Type B pancreatic cell (in vitro differentiated cells): ENCODE measurements around the gene AP4B1. TPM values are rescaled to one million over a fixed set of nuclear protein-coding genes. Genes with fewer than 3 reads are reported as not detected.

ENCODE experiments used
- DNase-seq: peaks from one replicate; pipeline ENCODE4 v3.0.0; 2021; ENCODE audit warnings: mixed read lengths; ENCODE audit not compliant: unreplicated experiment; ENCODE audit errors: extremely low spot score
- H3K27ac Mint-ChIP-seq: 2 replicates; pipeline ENCODE4 v1.8.0; 2021; ENCODE audit warnings: mild to moderate bottlenecking, mixed read lengths
- H3K27me3 Mint-ChIP-seq: 2 replicates; pipeline ENCODE4 v1.8.0; 2021; ENCODE audit warnings: mixed read lengths
- H3K36me3 Mint-ChIP-seq: 2 replicates; pipeline ENCODE4 v1.8.0; 2021; ENCODE audit warnings: mixed read lengths
- H3K4me1 Mint-ChIP-seq: one replicate; pipeline ENCODE4 v1.8.0; 2021; ENCODE audit warnings: mixed read lengths; ENCODE audit not compliant: unreplicated experiment
- H3K4me3 Mint-ChIP-seq: 2 replicates; pipeline ENCODE4 v1.8.0; 2021; ENCODE audit warnings: mild to moderate bottlenecking, mixed read lengths
- H3K9me3 Mint-ChIP-seq: 2 replicates; pipeline ENCODE4 v1.8.0; 2021; ENCODE audit warnings: mixed read lengths
- total RNA-seq: library from RNA; stranded (reverse); gene quantifications from 2 replicates; pipeline ENCODE4 v1.2.1, GENCODE V29; 2021; ENCODE audit warnings: low replicate concordance
- TF ChIP-seq, protein P1 (sequence below): fragments of 200-600 bp; sonication (generic); conservative IDR thresholded peaks from 2 replicates; pipeline ENCODE4 v1.5.0; 2021; ENCODE audit warnings: antibody characterized with exemption, mild to moderate bottlenecking

The AP4B1 gene
- total RNA-seq, 1 donor from 2014 or later, result 22.4 TPM

DNA sequence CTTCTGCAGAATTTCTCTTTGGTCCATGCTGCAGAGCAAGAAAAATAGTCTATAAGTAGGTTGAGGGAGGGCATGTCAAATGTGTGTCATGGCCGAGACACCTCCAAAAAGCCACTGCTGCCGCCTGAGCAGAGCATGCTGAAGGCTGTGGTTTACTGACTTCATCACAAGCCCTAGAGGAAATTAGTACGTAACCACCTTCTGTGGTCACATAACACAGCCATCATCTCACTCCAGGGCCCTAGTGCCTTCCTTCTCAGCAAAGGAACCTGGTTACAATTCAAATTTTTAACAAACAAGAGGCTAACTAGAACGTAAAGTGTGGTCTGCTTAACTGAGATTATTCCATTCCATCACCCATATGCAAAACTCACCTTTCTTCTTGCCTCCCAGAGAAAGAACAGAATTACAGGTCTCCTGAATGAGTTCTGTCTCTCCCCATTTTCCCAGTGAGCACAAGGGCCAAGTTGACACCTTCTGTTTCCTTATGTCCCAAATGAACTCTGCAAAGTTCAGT is 32.9 kb downstream of the AP4B1 start, which contains the start of gene PTPN22:
PTPN22 (minus strand) TSS at position 116 of the 517 bp plus-strand sequence.
- Mint-ChIP-seq H3K36me3 (no peaks in the 10 kb centered on the region), H3K9me3 (no peaks in the 10 kb centered on the region), H3K27me3 (no peaks in the 10 kb centered on the region), H3K4me1 (no peaks in the 10 kb centered on the region), H3K27ac (no peak within 1 kb of the TSS), H3K4me3 (no peak within 1 kb of the TSS)
- TF ChIP-seq, protein P1, sequence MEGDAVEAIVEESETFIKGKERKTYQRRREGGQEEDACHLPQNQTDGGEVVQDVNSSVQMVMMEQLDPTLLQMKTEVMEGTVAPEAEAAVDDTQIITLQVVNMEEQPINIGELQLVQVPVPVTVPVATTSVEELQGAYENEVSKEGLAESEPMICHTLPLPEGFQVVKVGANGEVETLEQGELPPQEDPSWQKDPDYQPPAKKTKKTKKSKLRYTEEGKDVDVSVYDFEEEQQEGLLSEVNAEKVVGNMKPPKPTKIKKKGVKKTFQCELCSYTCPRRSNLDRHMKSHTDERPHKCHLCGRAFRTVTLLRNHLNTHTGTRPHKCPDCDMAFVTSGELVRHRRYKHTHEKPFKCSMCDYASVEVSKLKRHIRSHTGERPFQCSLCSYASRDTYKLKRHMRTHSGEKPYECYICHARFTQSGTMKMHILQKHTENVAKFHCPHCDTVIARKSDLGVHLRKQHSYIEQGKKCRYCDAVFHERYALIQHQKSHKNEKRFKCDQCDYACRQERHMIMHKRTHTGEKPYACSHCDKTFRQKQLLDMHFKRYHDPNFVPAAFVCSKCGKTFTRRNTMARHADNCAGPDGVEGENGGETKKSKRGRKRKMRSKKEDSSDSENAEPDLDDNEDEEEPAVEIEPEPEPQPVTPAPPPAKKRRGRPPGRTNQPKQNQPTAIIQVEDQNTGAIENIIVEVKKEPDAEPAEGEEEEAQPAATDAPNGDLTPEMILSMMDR, result no peak
- DNase-seq, result no peak

DNA sequence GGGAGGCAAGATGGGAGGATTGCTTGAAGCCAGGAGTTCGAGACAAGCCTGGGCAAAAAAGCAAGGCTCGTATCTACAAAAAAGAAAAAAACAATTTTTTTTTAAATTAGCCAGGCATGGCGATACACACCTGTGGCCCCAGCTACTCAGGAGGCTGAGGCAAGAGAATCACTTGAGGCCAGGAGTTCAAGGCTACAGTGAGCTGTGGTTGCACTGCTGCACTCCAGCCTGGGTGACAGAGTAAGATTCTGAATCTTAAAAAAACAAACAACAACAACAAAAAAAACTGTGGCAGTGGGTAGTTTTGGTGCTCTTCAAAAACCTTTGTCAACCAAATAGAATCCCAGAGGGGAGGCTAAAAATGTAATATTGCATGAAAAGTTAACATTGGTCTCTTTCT is 33.8 kb downstream of the AP4B1 start:
- no peak for DNase-seq
- TF ChIP-seq, protein P1, result no peak

DNA sequence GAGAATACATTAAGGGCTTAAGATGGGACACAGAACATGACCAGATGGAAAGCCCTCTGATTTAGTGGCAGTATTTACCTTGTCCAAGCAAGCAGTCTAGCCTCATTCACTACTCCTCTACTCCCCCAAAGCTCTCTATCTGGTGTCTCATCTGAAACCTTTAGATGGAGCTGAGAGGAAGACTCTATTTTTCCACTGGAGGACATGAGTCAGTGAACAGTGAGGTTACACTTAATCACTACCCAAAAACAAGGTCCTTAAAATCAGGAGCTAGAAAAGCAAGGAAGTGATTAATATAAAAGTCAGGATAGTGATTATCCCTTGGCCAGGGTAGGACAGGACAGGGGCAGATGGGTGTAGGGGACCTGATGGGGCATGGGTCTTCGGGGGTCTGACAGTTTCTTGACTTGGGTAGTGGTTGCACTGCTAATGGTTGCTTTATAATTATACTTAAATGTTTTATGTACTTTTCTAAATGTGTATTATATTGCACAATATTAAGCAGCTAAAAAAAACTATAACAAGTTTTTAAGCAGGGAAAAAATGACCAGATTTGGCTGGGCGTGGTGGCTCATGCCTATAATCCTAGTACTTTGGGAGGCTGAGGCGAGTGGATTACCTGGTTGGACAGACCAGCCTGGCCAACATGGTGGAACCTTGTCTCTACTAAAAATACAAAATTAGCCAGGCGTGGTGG is 36.1 kb downstream of the AP4B1 start:
- Mint-ChIP-seq H3K27ac (no peak overlapping the region), H3K36me3 (no peaks in the 10 kb centered on the region)

More for the DNA sequence above, 33.8 kb downstream of the AP4B1 start:
- H3K27ac Mint-ChIP-seq, result no peak overlapping the region
- no peaks in the 10 kb centered on the region for H3K27me3 Mint-ChIP-seq
- no peak overlapping the region for H3K4me3 Mint-ChIP-seq
- no peaks in the 10 kb centered on the region for H3K4me1 Mint-ChIP-seq
- no peaks in the 10 kb centered on the region for H3K9me3 Mint-ChIP-seq
- no peaks in the 10 kb centered on the region for H3K36me3 Mint-ChIP-seq

DNA sequence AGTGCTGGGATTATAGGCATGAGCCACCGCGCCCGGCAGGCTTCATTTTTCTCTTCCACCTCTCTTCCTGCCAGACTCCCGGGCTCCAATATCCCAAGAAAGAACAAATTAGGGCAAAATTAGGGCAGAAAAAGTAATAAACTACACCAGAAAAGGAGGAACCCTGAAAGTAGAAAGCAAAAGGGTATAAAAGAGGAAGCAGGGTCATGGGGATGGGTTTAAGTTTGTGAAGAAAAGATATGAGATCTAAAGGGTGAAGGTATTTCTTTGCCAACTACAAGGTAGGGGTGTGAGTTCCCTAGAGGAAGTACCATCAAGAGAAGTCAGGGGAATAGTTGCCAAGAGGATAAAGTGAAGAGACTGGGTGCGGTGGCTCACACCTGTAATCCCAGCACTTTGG is 43.0 kb downstream of the AP4B1 start:
- Mint-ChIP-seq H3K9me3 (no peaks in the 10 kb centered on the region), H3K36me3 (no peaks in the 10 kb centered on the region), H3K4me3 (no peak overlapping the region), H3K4me1 (no peaks in the 10 kb centered on the region), H3K27me3 (no peaks in the 10 kb centered on the region), H3K27ac (no peak overlapping the region)
- TF ChIP-seq, protein P1, result no peak
- DNase-seq, result no peak

More for the DNA sequence above, 36.1 kb downstream of the AP4B1 start:
- TF ChIP-seq, protein P1, result no peak
- Mint-ChIP-seq H3K27me3 (no peaks in the 10 kb centered on the region), H3K4me1 (no peaks in the 10 kb centered on the region), H3K4me3 (no peak overlapping the region), H3K9me3 (no peaks in the 10 kb centered on the region)
- no peak for DNase-seq

DNA sequence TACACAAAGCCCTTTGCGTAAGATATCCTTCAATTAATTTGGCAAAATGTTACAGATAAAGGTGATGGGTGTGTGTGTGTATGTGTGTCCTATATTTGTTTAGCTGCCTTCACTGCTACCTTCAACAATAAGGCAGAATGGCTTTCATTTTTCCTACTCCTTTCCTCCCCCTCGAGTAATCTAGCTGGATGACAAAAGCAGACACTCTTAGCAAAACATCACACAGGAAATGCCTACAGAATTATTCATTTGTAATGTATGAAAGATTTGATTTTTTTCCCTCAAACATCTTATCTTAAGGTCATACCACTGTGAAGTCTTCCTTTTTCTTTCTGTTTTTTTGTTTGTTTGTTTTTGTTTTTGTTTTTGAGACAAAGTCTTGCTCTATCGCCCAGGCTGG is 43.7 kb downstream of the AP4B1 start:
- Mint-ChIP-seq H3K27ac (no peak overlapping the region), H3K36me3 (no peaks in the 10 kb centered on the region), H3K27me3 (no peaks in the 10 kb centered on the region), H3K4me1 (no peaks in the 10 kb centered on the region), H3K4me3 (no peak overlapping the region), H3K9me3 (no peaks in the 10 kb centered on the region)
- TF ChIP-seq, protein P1, result no peak
- DNase-seq, result no peak
